ENCODE data around the gene ADCY1.

- no peak for TF ChIP-seq SUZ12 (IDR thresholded peaks at IDR 0.05; ENCODE audit: extremely low read depth, insufficient read depth, insufficient read length)
- no peak for TF ChIP-seq ZNF274 (IDR thresholded peaks at IDR 0.05; ENCODE audit: low read depth, low read length)
- TF ChIP-seq YY1 (IDR thresholded peaks at IDR 0.05; ENCODE audit: insufficient read depth, insufficient read length): no peak
Observed at GRCh38 chr7:45699015-45699309, 124.8 kb downstream of the ADCY1 start.

All from NT2/D1 (cell line).